Nephron (organoid): ENCODE results near the gene ARSH.
"Not testable (repeated sequence)": the region's sequence is repeated elsewhere in the genome, so short reads cannot be mapped to it uniquely, and the experiment has no call there.

Source experiments
- H3K27ac Mint-ChIP-seq, 3 experiments: 2 replicates each; pipeline ENCODE4 v1.8.0; 2020; ENCODE audit warnings: mixed read lengths in 3 of 3, mild to moderate bottlenecking in 2 of 3, moderate library complexity in 1 of 3
- H3K27me3 Mint-ChIP-seq: 2 replicates; pipeline ENCODE4 v1.8.0; 2021; ENCODE audit warnings: low read depth, mild to moderate bottlenecking, moderate library complexity, mixed read lengths
- H3K36me3 Mint-ChIP-seq: 2 replicates; pipeline ENCODE4 v1.8.0; 2020; ENCODE audit warnings: low read depth, mixed read lengths
- H3K4me1 Mint-ChIP-seq: 2 replicates; pipeline ENCODE4 v1.8.0; 2020; ENCODE audit warnings: mixed read lengths
- H3K4me3 Mint-ChIP-seq, 3 experiments: 2 replicates each; pipeline ENCODE4 v1.8.0; 2020; ENCODE audit warnings: mild to moderate bottlenecking in 3 of 3, mixed read lengths in 3 of 3, moderate library complexity in 2 of 3
- H3K9me3 Mint-ChIP-seq: 2 replicates; pipeline ENCODE4 v1.8.0; 2020; ENCODE audit warnings: mixed read lengths
- TF ChIP-seq, protein P1 (sequence below), 3 experiments: fragments of 200-600 bp; sonication (generic); IDR thresholded peaks; one replicate each; pipeline ENCODE4 v1.5.0; 2021; ENCODE audit warnings: antibody characterized with exemption in 3 of 3; ENCODE audit not compliant: unreplicated experiment in 3 of 3

The ARSH gene

DNA sequence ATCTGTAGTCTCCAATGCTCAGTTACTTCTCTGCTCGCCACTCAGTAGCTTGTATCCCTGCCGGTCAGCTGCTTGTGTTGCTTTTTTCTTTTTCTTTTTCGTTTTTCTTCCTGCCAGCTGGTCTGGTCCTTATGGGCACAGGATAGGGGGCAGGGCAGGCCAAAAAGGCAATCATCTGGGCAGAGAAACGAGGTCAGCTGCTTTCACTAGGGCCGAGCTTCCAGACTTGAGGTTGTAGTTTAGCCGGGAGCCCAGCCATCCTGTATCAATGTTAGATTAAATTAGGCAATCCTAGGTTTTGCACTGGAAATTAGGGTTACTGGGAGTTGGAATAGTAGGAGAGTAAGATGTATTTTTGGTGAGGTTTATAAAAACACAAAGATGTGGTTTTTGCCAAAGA is 38.3 kb downstream of the ARSH start:
- no peak overlapping the region for H3K4me3 Mint-ChIP-seq
- H3K27me3 Mint-ChIP-seq, result peaks cover 6% of the 10 kb centered on the region
- TF ChIP-seq, protein P1, sequence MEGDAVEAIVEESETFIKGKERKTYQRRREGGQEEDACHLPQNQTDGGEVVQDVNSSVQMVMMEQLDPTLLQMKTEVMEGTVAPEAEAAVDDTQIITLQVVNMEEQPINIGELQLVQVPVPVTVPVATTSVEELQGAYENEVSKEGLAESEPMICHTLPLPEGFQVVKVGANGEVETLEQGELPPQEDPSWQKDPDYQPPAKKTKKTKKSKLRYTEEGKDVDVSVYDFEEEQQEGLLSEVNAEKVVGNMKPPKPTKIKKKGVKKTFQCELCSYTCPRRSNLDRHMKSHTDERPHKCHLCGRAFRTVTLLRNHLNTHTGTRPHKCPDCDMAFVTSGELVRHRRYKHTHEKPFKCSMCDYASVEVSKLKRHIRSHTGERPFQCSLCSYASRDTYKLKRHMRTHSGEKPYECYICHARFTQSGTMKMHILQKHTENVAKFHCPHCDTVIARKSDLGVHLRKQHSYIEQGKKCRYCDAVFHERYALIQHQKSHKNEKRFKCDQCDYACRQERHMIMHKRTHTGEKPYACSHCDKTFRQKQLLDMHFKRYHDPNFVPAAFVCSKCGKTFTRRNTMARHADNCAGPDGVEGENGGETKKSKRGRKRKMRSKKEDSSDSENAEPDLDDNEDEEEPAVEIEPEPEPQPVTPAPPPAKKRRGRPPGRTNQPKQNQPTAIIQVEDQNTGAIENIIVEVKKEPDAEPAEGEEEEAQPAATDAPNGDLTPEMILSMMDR (IDR thresholded peaks at IDR 0.05; ENCODE audit: unreplicated experiment in 3 of 3), result no peak
- no peaks in the 10 kb centered on the region for H3K36me3 Mint-ChIP-seq
- H3K4me1 Mint-ChIP-seq, result no peaks in the 10 kb centered on the region
- H3K27ac Mint-ChIP-seq, result no peak overlapping the region
- peaks cover 6% of the 10 kb centered on the region for H3K9me3 Mint-ChIP-seq

DNA sequence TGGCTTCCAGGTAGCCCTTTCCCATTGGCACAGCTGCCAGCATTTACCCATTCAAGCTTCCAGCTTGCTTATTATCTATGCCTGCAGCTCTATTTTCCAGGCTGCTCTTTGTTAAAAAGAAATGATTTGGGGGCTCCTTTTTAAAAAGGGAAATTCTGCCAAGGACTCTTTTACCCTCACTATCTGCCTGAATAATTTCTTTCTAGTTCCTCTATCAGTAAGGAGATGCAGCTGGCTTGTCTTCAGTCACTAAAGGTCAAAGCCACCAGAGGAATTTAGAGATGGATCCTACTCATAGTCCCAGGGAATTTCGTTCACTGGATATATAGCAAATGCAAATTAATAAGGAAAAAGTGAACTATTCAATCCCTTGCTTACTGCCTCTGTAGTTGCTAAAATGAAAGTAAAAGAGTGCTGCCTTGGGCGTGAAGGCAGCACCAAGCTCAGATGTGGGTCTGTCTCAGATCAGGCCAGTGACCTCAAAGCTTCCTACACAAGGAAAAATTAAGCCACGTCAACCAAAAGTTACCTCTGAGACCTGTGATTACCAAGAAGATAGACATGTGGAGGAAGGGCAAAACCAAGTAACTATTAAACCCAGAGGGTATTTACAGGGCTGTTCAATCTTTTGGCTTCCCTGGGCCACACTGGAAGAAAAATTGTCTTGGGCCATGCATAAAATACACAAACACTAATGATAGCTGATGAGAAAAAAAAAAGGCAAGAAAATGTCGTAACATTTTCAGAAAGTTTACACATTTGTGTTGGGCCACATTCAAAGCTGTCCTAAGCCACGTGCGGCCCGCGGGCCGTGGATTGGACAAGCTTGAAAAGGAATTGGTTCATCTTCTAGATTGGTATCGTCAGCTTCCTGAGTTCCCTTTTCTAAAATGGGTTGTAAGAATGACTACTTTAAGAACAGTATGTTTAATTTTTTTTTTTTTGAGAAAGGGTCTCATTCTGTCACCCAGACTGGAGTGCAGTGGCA is 40.2 kb downstream of the ARSH start:
- Mint-ChIP-seq H3K4me3 (no peak overlapping the region), H3K27me3 (peaks cover 3% of the 10 kb centered on the region), H3K9me3 (peaks cover 3% of the 10 kb centered on the region), H3K27ac (peak overlapping the region in 2 of 3 experiments; percentile 6 to 29), H3K4me1 (no peaks in the 10 kb centered on the region), H3K36me3 (no peaks in the 10 kb centered on the region)
- TF ChIP-seq, protein P1 (IDR thresholded peaks at IDR 0.05; ENCODE audit: unreplicated experiment in 3 of 3), result no peak

DNA sequence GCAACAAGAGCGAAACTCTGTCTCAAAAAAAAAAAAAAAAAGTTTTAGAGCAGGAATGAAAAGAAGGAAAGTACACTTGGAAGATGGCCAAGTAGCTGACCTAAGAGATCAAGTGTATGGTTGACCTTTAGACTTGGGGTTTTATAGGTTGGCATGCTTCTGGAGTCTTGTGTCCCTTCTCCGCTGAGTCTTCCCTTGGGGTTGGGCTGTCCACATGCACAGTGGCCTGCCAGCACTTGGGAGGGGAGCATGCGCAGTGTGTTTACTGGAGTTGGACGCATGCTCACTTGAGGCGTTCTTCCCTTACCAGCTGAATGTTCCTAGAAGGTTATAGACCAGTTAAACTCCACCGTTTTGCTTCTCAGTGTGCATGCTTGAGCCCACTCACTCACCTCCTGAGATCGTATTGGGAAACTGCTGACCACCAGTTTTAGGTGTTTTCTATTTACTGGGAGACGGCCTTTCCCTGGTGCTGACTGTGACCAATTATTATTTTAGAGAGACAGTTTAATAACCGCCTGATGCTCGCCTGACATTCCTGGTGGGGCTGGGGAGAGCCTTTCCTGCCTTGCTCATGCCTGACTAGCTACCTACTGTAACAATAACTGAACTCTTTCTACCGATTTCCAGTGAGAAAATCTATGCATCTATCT is 44.3 kb downstream of the ARSH start:
- not testable (repeated sequence) for H3K4me3 Mint-ChIP-seq, H3K27me3 Mint-ChIP-seq, H3K27ac Mint-ChIP-seq

DNA sequence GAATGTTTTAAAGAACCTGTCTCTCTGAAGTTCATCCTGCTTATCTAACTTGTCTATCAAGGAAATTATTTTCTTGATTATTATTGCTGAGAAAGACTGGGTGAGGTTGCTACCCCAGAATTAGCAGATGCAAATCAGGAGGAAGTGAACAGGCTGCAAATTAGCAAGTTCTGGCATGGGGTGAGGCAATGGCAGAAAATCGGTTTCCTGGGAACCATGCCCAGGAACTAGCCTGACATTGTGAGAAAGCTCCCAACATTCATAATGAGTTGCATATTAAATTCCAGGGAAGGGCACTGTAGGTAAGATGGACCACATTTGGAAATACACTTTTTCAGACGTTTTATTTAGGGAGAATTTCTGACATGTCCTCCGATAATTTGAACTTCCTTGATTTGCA is 46.5 kb downstream of the ARSH start:
- Mint-ChIP-seq H3K36me3 (no peaks in the 10 kb centered on the region), H3K4me3 (no peak overlapping the region), H3K4me1 (no peaks in the 10 kb centered on the region), H3K9me3 (no peaks in the 10 kb centered on the region), H3K27ac (no peak overlapping the region), H3K27me3 (no peaks in the 10 kb centered on the region)
- TF ChIP-seq, protein P1 (IDR thresholded peaks at IDR 0.05; ENCODE audit: unreplicated experiment in 3 of 3), result no peak

More for the DNA sequence above, 44.3 kb downstream of the ARSH start:
- not testable (repeated sequence) for H3K4me1 Mint-ChIP-seq, H3K9me3 Mint-ChIP-seq, H3K36me3 Mint-ChIP-seq

DNA sequence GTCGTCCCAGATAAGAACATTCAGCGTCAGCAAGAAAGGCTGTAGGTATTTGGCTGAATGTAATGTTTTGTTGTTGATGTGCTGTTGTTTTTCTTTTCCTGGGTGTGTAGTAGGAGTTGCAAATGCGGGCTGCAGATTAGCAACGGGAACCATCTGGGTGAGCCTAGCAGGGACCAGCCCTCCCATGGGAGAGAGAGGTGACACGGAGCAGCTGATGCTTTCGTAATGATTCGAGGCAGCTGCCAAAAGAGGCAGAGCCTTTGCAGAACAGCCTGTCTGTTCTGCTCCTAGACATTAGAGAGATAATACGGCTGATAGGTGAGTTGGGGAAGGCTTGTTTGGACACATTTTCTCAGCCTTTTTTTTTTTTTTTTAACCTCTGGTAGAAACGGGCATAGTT is 60.2 kb downstream of the ARSH start:
- peaks cover 11% of the 10 kb centered on the region for H3K9me3 Mint-ChIP-seq
- TF ChIP-seq, protein P1 (IDR thresholded peaks at IDR 0.05; ENCODE audit: unreplicated experiment in 3 of 3), result no peak
- H3K36me3 Mint-ChIP-seq, result no peaks in the 10 kb centered on the region
- peaks cover 15% of the 10 kb centered on the region for H3K27me3 Mint-ChIP-seq
- peak overlapping the region in 1 of 3 experiments; percentile 18 for H3K27ac Mint-ChIP-seq
- H3K4me3 Mint-ChIP-seq, result peak overlapping the region in 2 of 3 experiments; percentile 11 to 22
- H3K4me1 Mint-ChIP-seq, result peaks cover 9% of the 10 kb centered on the region

DNA sequence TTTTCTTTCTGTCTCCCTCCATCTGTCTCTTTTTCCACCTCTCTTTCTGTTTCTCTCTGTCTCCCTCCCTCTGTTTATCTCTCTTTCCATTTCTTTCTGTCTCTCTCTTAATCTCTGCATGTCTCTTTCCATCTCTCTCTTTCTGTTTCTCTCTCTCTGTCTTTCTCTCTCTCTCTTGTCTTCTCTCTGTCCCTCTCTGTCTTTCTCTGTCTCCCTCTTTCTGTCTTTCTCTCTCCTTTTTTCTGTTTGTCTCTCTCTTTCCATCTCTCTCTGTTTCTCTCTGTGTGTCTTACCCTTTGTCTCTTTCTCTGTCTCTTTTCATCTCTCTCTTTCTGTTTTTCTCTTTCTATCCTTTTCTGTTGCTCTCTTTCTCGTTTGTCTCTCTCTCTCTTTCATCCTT is 69.6 kb downstream of the ARSH start:
- no peak overlapping the region for H3K4me3 Mint-ChIP-seq
- H3K27me3 Mint-ChIP-seq, result peaks cover 37% of the 10 kb centered on the region
- TF ChIP-seq, protein P1 (IDR thresholded peaks at IDR 0.05; ENCODE audit: unreplicated experiment in 3 of 3), result no peak
- H3K4me1 Mint-ChIP-seq, result no peaks in the 10 kb centered on the region
- H3K36me3 Mint-ChIP-seq, result no peaks in the 10 kb centered on the region
- H3K27ac Mint-ChIP-seq, result no peak overlapping the region
- no peaks in the 10 kb centered on the region for H3K9me3 Mint-ChIP-seq
